Uterus (tissue), 2 donors: ENCODE measurements around the gene CHST15.

ENCODE experiments used
- CTCF ChIP-seq, 4 experiments: fragments of 200-600 bp in 2 of 4; fragments of 450-650 bp in 2 of 4; sonication (generic) in 2 of 4; IDR thresholded peaks; one replicate each; pipeline ENCODE4 v1.5.1; 2016 to 2019; ENCODE audit warnings: antibody characterized with exemption in 4 of 4, mild to moderate bottlenecking in 2 of 4, moderate library complexity in 1 of 4
- POLR2A ChIP-seq, 2 donors: fragments of 450-650 bp; IDR thresholded peaks; one replicate each; pipeline ENCODE4 v1.6.1; 2016; ENCODE audit warnings: antibody characterized with exemption in 2 of 2, mild to moderate bottlenecking in 1 of 2, moderate library complexity in 1 of 2

- TF ChIP-seq CTCF (IDR thresholded peaks at IDR 0.05): no peak
- TF ChIP-seq POLR2A (IDR thresholded peaks at IDR 0.05): no peak
These were observed 101.5 kb downstream of the CHST15 start for GRCh38 chr10:123991611-123992570.
